IMR-90 (cell line): ENCODE results near the gene PADI1. TPM values are rescaled to one million over a fixed set of nuclear protein-coding genes. Genes with fewer than 3 reads are reported as not detected.

Experiments
- ATAC-seq: fragments of 200-7000 bp; cut with Tn5 transposase; 2 replicates; pipeline ENCODE4 v1.9.1; 2020; ENCODE audit warnings: low read depth, mild to moderate bottlenecking, moderate library complexity
- BruUV-seq: library from RNA; stranded (reverse); fragments of 400-500 nt; replicated peaks from 2 replicates; lab custom pipeline; 2021; lab: Mats Ljungman, UMichigan
- CTCF ChIA-PET: fragments of 300-600 bp; formaldehyde crosslinking; extraction: SDS; loops from one replicate; lab custom pipeline; 2021; ENCODE audit warnings: antibody characterized with exemption; lab: Yijun Ruan, JAX
- POLR2A ChIA-PET: fragments of 300-600 bp; sonication (Branson Sonifier 250); formaldehyde crosslinking; loops from one replicate; lab custom pipeline; 2022; ENCODE audit warnings: antibody characterized with exemption; ENCODE audit not compliant: unreplicated experiment; lab: Charles Lee
- DNase-seq: peaks from one replicate; pipeline ENCODE4 v3.0.0; 2013
- H2AFZ ChIP-seq: replicated peaks from 2 replicates; pipeline ENCODE3; 2013; ENCODE audit warnings: low read length, mild to moderate bottlenecking; ENCODE audit not compliant: poor library complexity
- H2AK5ac ChIP-seq: 2 replicates; pipeline ENCODE4 v1.6.1; 2013; ENCODE audit warnings: low read depth, low read length, inconsistent platforms
- H2AK9ac ChIP-seq: replicated peaks from 2 replicates; pipeline ENCODE3; 2013; ENCODE audit warnings: mild to moderate bottlenecking, low read depth, low read length, moderate library complexity; ENCODE audit not compliant: poor library complexity
- H2BK120ac ChIP-seq: 2 replicates; pipeline ENCODE4 v1.6.1; 2013; ENCODE audit warnings: low read depth, low read length, inconsistent platforms
- H2BK15ac ChIP-seq: 3 replicates; pipeline ENCODE4 v1.6.1; 2013; ENCODE audit warnings: low read depth, low read length, inconsistent platforms
- H2BK20ac ChIP-seq: 2 replicates; pipeline ENCODE4 v1.6.1; 2013; ENCODE audit warnings: low read depth, mild to moderate bottlenecking, inconsistent platforms, low read length, moderate library complexity
- H2BK5ac ChIP-seq: 2 replicates; pipeline ENCODE4 v1.6.1; 2013; ENCODE audit warnings: mild to moderate bottlenecking, low read depth, low read length, inconsistent platforms; ENCODE audit not compliant: poor library complexity, severe bottlenecking
- H3K14ac ChIP-seq: replicated peaks from 2 replicates; pipeline ENCODE4 v1.6.1; 2013; ENCODE audit warnings: low read depth, low read length, inconsistent platforms
- H3K18ac ChIP-seq: 2 replicates; pipeline ENCODE4 v1.6.1; 2013; ENCODE audit warnings: low read depth, low read length, control low read depth
- H3K23ac ChIP-seq: 2 replicates; pipeline ENCODE4 v1.6.1; 2013; ENCODE audit warnings: low read depth, low read length, inconsistent platforms
- H3K27ac ChIP-seq: 2 replicates; pipeline ENCODE4 v1.5.1; 2013; ENCODE audit warnings: mild to moderate bottlenecking, control low read depth, low read length; ENCODE audit not compliant: insufficient read depth
- H3K27me3 ChIP-seq: 2 replicates; pipeline ENCODE4 v1.6.1; 2013; ENCODE audit warnings: low read length; ENCODE audit not compliant: control insufficient read depth, insufficient read depth
- H3K36me3 ChIP-seq: 2 replicates; pipeline ENCODE4 v1.6.1; 2013; ENCODE audit warnings: low read length, mixed read lengths; ENCODE audit not compliant: control insufficient read depth, insufficient read depth
- H3K4ac ChIP-seq: 2 replicates; pipeline ENCODE4 v1.6.1; 2013; ENCODE audit warnings: low read depth, low read length, inconsistent platforms
- H3K4me1 ChIP-seq: 2 replicates; pipeline ENCODE4 v1.6.1; 2013; ENCODE audit warnings: low read length, mixed read lengths; ENCODE audit not compliant: control insufficient read depth, insufficient read depth
- H3K4me2 ChIP-seq: 2 replicates; pipeline ENCODE4 v1.6.1; 2013; ENCODE audit warnings: low read depth, mild to moderate bottlenecking, control low read depth, low read length, moderate library complexity
- H3K4me3 ChIP-seq: 2 replicates; pipeline ENCODE4 v1.5.1; 2013; ENCODE audit warnings: low read depth, mild to moderate bottlenecking, control low read depth, low read length, moderate library complexity; ENCODE audit not compliant: insufficient read depth
- H3K56ac ChIP-seq: 2 replicates; pipeline ENCODE4 v1.6.1; 2013; ENCODE audit warnings: low read length, inconsistent platforms; ENCODE audit not compliant: insufficient read depth; ENCODE audit errors: extremely low read depth
- H3K79me1 ChIP-seq, 2 experiments: 2 replicates each; pipeline ENCODE4 v1.6.1; 2013; ENCODE audit warnings: low read length in 2 of 2, inconsistent platforms in 1 of 2, low read depth in 1 of 2
- H3K9ac ChIP-seq: 2 replicates; pipeline ENCODE4 v1.6.1; 2013; ENCODE audit warnings: low read depth, low read length, control low read depth
- H3K9me1 ChIP-seq: 2 replicates; pipeline ENCODE4 v1.6.1; 2013; ENCODE audit warnings: low read length, inconsistent platforms; ENCODE audit not compliant: insufficient read depth
- H3K9me3 ChIP-seq: 2 replicates; pipeline ENCODE4 v1.6.1; 2013; ENCODE audit warnings: low read length; ENCODE audit not compliant: control insufficient read depth, insufficient read depth
- H4K20me1 ChIP-seq: 2 replicates; pipeline ENCODE4 v1.6.1; 2013; ENCODE audit warnings: low read length, inconsistent platforms; ENCODE audit not compliant: insufficient read depth
- H4K5ac ChIP-seq: 2 replicates; pipeline ENCODE4 v1.6.1; 2013; ENCODE audit warnings: mild to moderate bottlenecking, low read depth, low read length, control low read depth
- H4K8ac ChIP-seq, 2 experiments: 2 replicates each; pipeline ENCODE4 v1.6.1; 2013; ENCODE audit warnings: low read depth in 2 of 2, low read length in 2 of 2, control low read depth in 1 of 2, inconsistent platforms in 1 of 2
- H4K91ac ChIP-seq: 2 replicates; pipeline ENCODE4 v1.6.1; 2013; ENCODE audit warnings: low read depth, low read length, inconsistent platforms; ENCODE audit not compliant: insufficient read depth
- BHLHE40 ChIP-seq: fragments of 150-350 bp; IDR thresholded peaks from 2 replicates; pipeline ENCODE4 v1.6.1; 2016; ENCODE audit warnings: mild to moderate bottlenecking, low read depth, low read length
- CEBPB ChIP-seq: IDR thresholded peaks from 2 replicates; pipeline ENCODE4 v1.6.1; 2012; ENCODE audit warnings: low read depth, low read length, improper control_type of control experiment
- CHD1 ChIP-seq: IDR thresholded peaks from 2 replicates; pipeline ENCODE4 v1.6.1; 2012; ENCODE audit warnings: low read depth, low read length, improper control_type of control experiment
- FOS ChIP-seq: fragments of 150-350 bp; IDR thresholded peaks from 2 replicates; pipeline ENCODE4 v1.6.1; 2016; ENCODE audit warnings: low read depth, low read length
- MAFK ChIP-seq: IDR thresholded peaks from 2 replicates; pipeline ENCODE4 v1.6.1; 2012; ENCODE audit warnings: low read depth, low read length, improper control_type of control experiment
- NFE2L2 ChIP-seq: fragments of 150-350 bp; IDR thresholded peaks from 2 replicates; pipeline ENCODE4 v1.6.1; 2016; ENCODE audit warnings: low read depth, mild to moderate bottlenecking, low read length
- RCOR1 ChIP-seq: IDR thresholded peaks from 2 replicates; pipeline ENCODE4 v1.6.1; 2012; ENCODE audit warnings: mild to moderate bottlenecking, low read length, improper control_type of control experiment; ENCODE audit not compliant: insufficient replicate concordance
- RFX5 ChIP-seq: IDR thresholded peaks from 2 replicates; pipeline ENCODE4 v1.8.0; 2012; ENCODE audit warnings: low read depth, mild to moderate bottlenecking, low read length, moderate library complexity
- WGBS, 2 experiments: methylation state at CpG; one replicate each; pipeline versions ENCODE4 v1.1.5 to v1.1.7; 2013; ENCODE audit warnings: missing lambda C conversion rate in 2 of 2; ENCODE audit not compliant: insufficient read length in 1 of 2; ENCODE audit errors: extremely low coverage in 2 of 2; 5-methylcytosine and 5-hydroxymethylcytosine counted together
- dilution Hi-C: fragments of 300-500 bp; cut with HindIII; formaldehyde crosslinking; loops from one replicate; pipeline ENCODE4 v1.14.3; 2018; ENCODE audit warnings: low sequenced_read_pairs; ENCODE audit not compliant: unreplicated experiment
- in situ Hi-C: fragments of 300-500 bp; cut with MboI; formaldehyde crosslinking; loops from 3 replicates; pipeline ENCODE4 v1.14.3; 2019; ENCODE audit warnings: low sequenced_read_pairs, inconsistent platforms, mixed read lengths
- intact Hi-C: fragments of 100-400 bp; cut with micrococcal nuclease; formaldehyde crosslinking; loops from 2 replicates; pipeline ENCODE4 v1.10.0; 2022
- polyA plus RNA-seq, 3 experiments: library from polyadenylated mRNA; depleted of rRNA; stranded (reverse); fragments of >200 nt; gene quantifications; 2 replicates each; pipeline ENCODE4 v1.2.3, GENCODE V29; 2012; ENCODE audit warnings: low replicate concordance in 1 of 3
- total RNA-seq: library from RNA; depleted of rRNA; stranded (reverse); fragments of >200 nt; gene quantifications from 2 replicates; pipeline ENCODE4 v1.2.3, GENCODE V29; 2012
- TF ChIP-seq, protein P1 (sequence below): conservative IDR thresholded peaks from 2 replicates; pipeline ENCODE4 v1.5.1; 2012; ENCODE audit warnings: mild to moderate bottlenecking, low read depth, low read length, improper control_type of control experiment

The PADI1 gene
- total and polyA plus RNA-seq, 2 of the 4 experiments (the other 2 are of a cell fraction): 0.17 TPM; not detected in 1

DNA sequence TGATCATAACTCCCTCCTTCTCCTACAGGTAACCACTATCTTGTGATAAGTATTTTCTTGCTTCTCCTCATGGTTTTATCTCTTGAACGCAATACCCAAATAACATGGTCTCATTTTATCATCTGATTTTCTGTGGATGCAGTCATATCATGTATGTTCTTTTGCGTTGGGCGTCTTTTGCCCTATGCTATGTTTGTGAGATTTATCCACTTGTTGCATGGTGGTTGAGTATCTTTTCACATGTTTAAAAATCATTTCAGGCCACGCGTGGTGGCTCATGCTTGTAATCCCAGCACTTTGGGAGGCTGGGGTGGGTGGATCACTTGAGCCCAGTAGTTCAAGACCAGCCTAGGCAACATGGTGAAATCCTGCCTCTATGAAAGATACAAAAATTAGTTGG is 59.5 kb downstream of the PADI1 start:
- dilution Hi-C loops: no loop called here
- no peak overlapping the region for H3K14ac ChIP-seq
- no peak overlapping the region for H4K8ac ChIP-seq
- no peak overlapping the region for H2BK20ac ChIP-seq
- no peak overlapping the region for H3K4me3 ChIP-seq
- H2AK9ac ChIP-seq: no peak overlapping the region
- no peak overlapping the region for H3K56ac ChIP-seq
- H3K79me1 ChIP-seq: no peaks in the 10 kb centered on the region
- no peak overlapping the region for H2AK5ac ChIP-seq
- ChIA-PET POLR2A (no interaction called here), CTCF (interaction anchor here (0.6 to 0.7 kb wide), 2 partner anchors 9 to 67 kb away, joined by 3 read pairs; no protein-coding TSS in a partner anchor)
- peaks cover 1% of the 10 kb centered on the region for H3K4me1 ChIP-seq
- DNase-seq (no peak), ATAC-seq (no peak)
- no peak overlapping the region for H3K4me2 ChIP-seq
- no peaks in the 10 kb centered on the region; the same call in 1 of the 2 replicates for H3K9me1 ChIP-seq
- intact Hi-C loops: no loop called here
- BruUV-seq: no TSS peak
- H3K23ac ChIP-seq: no peak overlapping the region
- H3K36me3 ChIP-seq: no peaks in the 10 kb centered on the region
- no peak overlapping the region for H4K91ac ChIP-seq
- H3K9me3 ChIP-seq: no peaks in the 10 kb centered on the region; the same call in none of the 2 replicates
- H3K9ac ChIP-seq: no peak overlapping the region
- H3K27me3 ChIP-seq: peaks cover 15% of the 10 kb centered on the region
- H4K5ac ChIP-seq: no peak overlapping the region
- H3K27ac ChIP-seq: no peak overlapping the region
- no peak overlapping the region for H2AFZ ChIP-seq
- H4K20me1 ChIP-seq: peaks cover 2% of the 10 kb centered on the region; the same call in 1 of the 2 replicates
- WGBS, 2 experiments: no CpG with 5 or more reads among the region's 5 CpGs
- no peak for TF ChIP-seq CHD1
- no peak for TF ChIP-seq CEBPB
- no peak for TF ChIP-seq BHLHE40
- TF ChIP-seq RFX5: no peak
- TF ChIP-seq, protein P1, sequence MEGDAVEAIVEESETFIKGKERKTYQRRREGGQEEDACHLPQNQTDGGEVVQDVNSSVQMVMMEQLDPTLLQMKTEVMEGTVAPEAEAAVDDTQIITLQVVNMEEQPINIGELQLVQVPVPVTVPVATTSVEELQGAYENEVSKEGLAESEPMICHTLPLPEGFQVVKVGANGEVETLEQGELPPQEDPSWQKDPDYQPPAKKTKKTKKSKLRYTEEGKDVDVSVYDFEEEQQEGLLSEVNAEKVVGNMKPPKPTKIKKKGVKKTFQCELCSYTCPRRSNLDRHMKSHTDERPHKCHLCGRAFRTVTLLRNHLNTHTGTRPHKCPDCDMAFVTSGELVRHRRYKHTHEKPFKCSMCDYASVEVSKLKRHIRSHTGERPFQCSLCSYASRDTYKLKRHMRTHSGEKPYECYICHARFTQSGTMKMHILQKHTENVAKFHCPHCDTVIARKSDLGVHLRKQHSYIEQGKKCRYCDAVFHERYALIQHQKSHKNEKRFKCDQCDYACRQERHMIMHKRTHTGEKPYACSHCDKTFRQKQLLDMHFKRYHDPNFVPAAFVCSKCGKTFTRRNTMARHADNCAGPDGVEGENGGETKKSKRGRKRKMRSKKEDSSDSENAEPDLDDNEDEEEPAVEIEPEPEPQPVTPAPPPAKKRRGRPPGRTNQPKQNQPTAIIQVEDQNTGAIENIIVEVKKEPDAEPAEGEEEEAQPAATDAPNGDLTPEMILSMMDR: no peak
- no peak for TF ChIP-seq MAFK
- no peak for TF ChIP-seq RCOR1
- TF ChIP-seq NFE2L2: no peak
- TF ChIP-seq FOS: no peak
- no peak overlapping the region for H2BK5ac ChIP-seq
- in situ Hi-C loops: no loop called here
- no peak overlapping the region for H2BK120ac ChIP-seq
- no peak overlapping the region for H3K4ac ChIP-seq
- no peak overlapping the region for H2BK15ac ChIP-seq
- H3K18ac ChIP-seq: no peak overlapping the region
